Measurements from ENCODE around the gene KIAA1549.
"Not testable (repeated sequence)": the region's sequence is repeated elsewhere in the genome, so short reads cannot be mapped to it uniquely, and the experiment has no call there.

KIAA1549 gene

GRCh38 chr7:138832966-138833365 lies 148.2 kb downstream of the KIAA1549 start:
- peaks cover 2% of the 10 kb centered on the region for H3K27me3 Mint-ChIP-seq
- H3K36me3 Mint-ChIP-seq = no peaks in the 10 kb centered on the region
- H3K4me3 Mint-ChIP-seq = no peak overlapping the region
- no peaks in the 10 kb centered on the region for H3K4me1 Mint-ChIP-seq (ENCODE audit: low read depth)
- no peaks in the 10 kb centered on the region for H3K9me3 Mint-ChIP-seq (ENCODE audit: low read depth)
- H3K27ac Mint-ChIP-seq = no peak overlapping the region

GRCh38 chr7:138829335-138829734 lies 151.9 kb downstream of the KIAA1549 start:
- Mint-ChIP-seq H3K27ac (no peak overlapping the region), H3K36me3 (no peaks in the 10 kb centered on the region), H3K4me1 (ENCODE audit: low read depth) (peaks cover 2% of the 10 kb centered on the region), H3K27me3 (peaks cover 2% of the 10 kb centered on the region), H3K4me3 (no peak overlapping the region), H3K9me3 (ENCODE audit: low read depth) (peaks cover 5% of the 10 kb centered on the region)

GRCh38 chr7:138828302-138828701 lies 152.9 kb downstream of the KIAA1549 start:
- Mint-ChIP-seq H3K4me1 (ENCODE audit: low read depth) (peaks cover 2% of the 10 kb centered on the region), H3K9me3 (ENCODE audit: low read depth) (peaks cover 5% of the 10 kb centered on the region), H3K27ac (no peak overlapping the region), H3K27me3 (no peaks in the 10 kb centered on the region), H3K36me3 (no peaks in the 10 kb centered on the region), H3K4me3 (no peak overlapping the region)

- H3K9me3 Mint-ChIP-seq (ENCODE audit: low read depth) = peaks cover 5% of the 10 kb centered on the region
- no peaks in the 10 kb centered on the region for H3K36me3 Mint-ChIP-seq
- H3K4me1 Mint-ChIP-seq (ENCODE audit: low read depth) = peaks cover 2% of the 10 kb centered on the region
- H3K27ac Mint-ChIP-seq = no peak overlapping the region
- H3K27me3 Mint-ChIP-seq = no peaks in the 10 kb centered on the region
- no peak overlapping the region for H3K4me3 Mint-ChIP-seq
Observed at GRCh38 chr7:138825049-138825721, 156.0 kb downstream of the KIAA1549 start.

- Mint-ChIP-seq H3K4me1 (ENCODE audit: low read depth) (peaks cover 2% of the 10 kb centered on the region), H3K27me3 (no peaks in the 10 kb centered on the region), H3K27ac (no peak overlapping the region), H3K9me3 (ENCODE audit: low read depth) (peaks cover 5% of the 10 kb centered on the region), H3K36me3 (no peaks in the 10 kb centered on the region), H3K4me3 (no peak overlapping the region)
Observed at GRCh38 chr7:138822867-138823535, 158.2 kb downstream of the KIAA1549 start.

GRCh38 chr7:138821912-138822311 lies 159.3 kb downstream of the KIAA1549 start:
- H3K27me3 Mint-ChIP-seq = no peaks in the 10 kb centered on the region
- H3K4me3 Mint-ChIP-seq = no peak overlapping the region
- H3K4me1 Mint-ChIP-seq (ENCODE audit: low read depth) = peaks cover 2% of the 10 kb centered on the region
- H3K9me3 Mint-ChIP-seq (ENCODE audit: low read depth) = peaks cover 5% of the 10 kb centered on the region
- no peak overlapping the region for H3K27ac Mint-ChIP-seq
- no peaks in the 10 kb centered on the region for H3K36me3 Mint-ChIP-seq

- Mint-ChIP-seq H3K27ac (no peak overlapping the region), H3K4me3 (no peak overlapping the region), H3K36me3 (no peaks in the 10 kb centered on the region), H3K4me1 (ENCODE audit: low read depth) (no peaks in the 10 kb centered on the region), H3K27me3 (no peaks in the 10 kb centered on the region), H3K9me3 (ENCODE audit: low read depth) (no peaks in the 10 kb centered on the region)
Observed at GRCh38 chr7:138819625-138820024, 161.6 kb downstream of the KIAA1549 start.

GRCh38 chr7:138816650-138817049 lies 164.5 kb downstream of the KIAA1549 start:
- H3K36me3 Mint-ChIP-seq = no peaks in the 10 kb centered on the region
- no peak overlapping the region for H3K4me3 Mint-ChIP-seq
- no peaks in the 10 kb centered on the region for H3K27me3 Mint-ChIP-seq
- H3K4me1 Mint-ChIP-seq (ENCODE audit: low read depth) = no peaks in the 10 kb centered on the region
- H3K9me3 Mint-ChIP-seq (ENCODE audit: low read depth) = no peaks in the 10 kb centered on the region
- no peak overlapping the region for H3K27ac Mint-ChIP-seq

- Mint-ChIP-seq H3K27ac (no peak overlapping the region), H3K4me3 (no peak overlapping the region), H3K27me3 (no peaks in the 10 kb centered on the region), H3K9me3 (ENCODE audit: low read depth) (no peaks in the 10 kb centered on the region), H3K4me1 (ENCODE audit: low read depth) (no peaks in the 10 kb centered on the region), H3K36me3 (no peaks in the 10 kb centered on the region)
Observed at GRCh38 chr7:138814816-138815332, 166.3 kb downstream of the KIAA1549 start.

- Mint-ChIP-seq H3K9me3 (ENCODE audit: low read depth) (no peaks in the 10 kb centered on the region), H3K4me1 (ENCODE audit: low read depth) (no peaks in the 10 kb centered on the region), H3K36me3 (no peaks in the 10 kb centered on the region), H3K27me3 (no peaks in the 10 kb centered on the region), H3K4me3 (no peak overlapping the region), H3K27ac (no peak overlapping the region)
Observed at GRCh38 chr7:138813945-138814344, 167.2 kb downstream of the KIAA1549 start.

- not testable (repeated sequence) for H3K36me3 Mint-ChIP-seq; H3K27ac Mint-ChIP-seq; H3K4me3 Mint-ChIP-seq; H3K4me1 Mint-ChIP-seq (ENCODE audit: low read depth); H3K27me3 Mint-ChIP-seq; H3K9me3 Mint-ChIP-seq (ENCODE audit: low read depth)
Observed at GRCh38 chr7:138811327-138811726, 169.9 kb downstream of the KIAA1549 start.

- Mint-ChIP-seq H3K27me3 (no peaks in the 10 kb centered on the region), H3K36me3 (no peaks in the 10 kb centered on the region), H3K9me3 (ENCODE audit: low read depth) (no peaks in the 10 kb centered on the region), H3K4me3 (no peak overlapping the region), H3K4me1 (ENCODE audit: low read depth) (no peaks in the 10 kb centered on the region), H3K27ac (no peak overlapping the region)
Observed at GRCh38 chr7:138809346-138809745, 171.8 kb downstream of the KIAA1549 start.

GRCh38 chr7:138804618-138805017 lies 176.6 kb downstream of the KIAA1549 start:
- Mint-ChIP-seq H3K4me3 (no peak overlapping the region), H3K9me3 (ENCODE audit: low read depth) (no peaks in the 10 kb centered on the region)

GRCh38 chr7:138802706-138803105 lies 178.5 kb downstream of the KIAA1549 start:
- peaks cover 4% of the 10 kb centered on the region for H3K4me1 Mint-ChIP-seq (ENCODE audit: low read depth)
- H3K27me3 Mint-ChIP-seq = no peaks in the 10 kb centered on the region
- H3K27ac Mint-ChIP-seq = no peak overlapping the region
- no peaks in the 10 kb centered on the region for H3K9me3 Mint-ChIP-seq (ENCODE audit: low read depth)
- no peak overlapping the region for H3K4me3 Mint-ChIP-seq
- H3K36me3 Mint-ChIP-seq = peaks cover 3% of the 10 kb centered on the region

More at GRCh38 chr7:138804618-138805017, 176.6 kb downstream of the KIAA1549 start:
- Mint-ChIP-seq H3K4me1 (ENCODE audit: low read depth) (no peaks in the 10 kb centered on the region), H3K27ac (no peak overlapping the region), H3K27me3 (no peaks in the 10 kb centered on the region), H3K36me3 (no peaks in the 10 kb centered on the region)

GRCh38 chr7:138801256-138801655 lies 179.9 kb downstream of the KIAA1549 start:
- no peaks in the 10 kb centered on the region for H3K27me3 Mint-ChIP-seq
- H3K9me3 Mint-ChIP-seq (ENCODE audit: low read depth) = no peaks in the 10 kb centered on the region
- no peak overlapping the region for H3K4me3 Mint-ChIP-seq
- no peak overlapping the region for H3K27ac Mint-ChIP-seq
- H3K36me3 Mint-ChIP-seq = peaks cover 3% of the 10 kb centered on the region
- H3K4me1 Mint-ChIP-seq (ENCODE audit: low read depth) = peaks cover 8% of the 10 kb centered on the region
